ENCODE measurements around the gene ATG5.

ATG5 gene

DNA sequence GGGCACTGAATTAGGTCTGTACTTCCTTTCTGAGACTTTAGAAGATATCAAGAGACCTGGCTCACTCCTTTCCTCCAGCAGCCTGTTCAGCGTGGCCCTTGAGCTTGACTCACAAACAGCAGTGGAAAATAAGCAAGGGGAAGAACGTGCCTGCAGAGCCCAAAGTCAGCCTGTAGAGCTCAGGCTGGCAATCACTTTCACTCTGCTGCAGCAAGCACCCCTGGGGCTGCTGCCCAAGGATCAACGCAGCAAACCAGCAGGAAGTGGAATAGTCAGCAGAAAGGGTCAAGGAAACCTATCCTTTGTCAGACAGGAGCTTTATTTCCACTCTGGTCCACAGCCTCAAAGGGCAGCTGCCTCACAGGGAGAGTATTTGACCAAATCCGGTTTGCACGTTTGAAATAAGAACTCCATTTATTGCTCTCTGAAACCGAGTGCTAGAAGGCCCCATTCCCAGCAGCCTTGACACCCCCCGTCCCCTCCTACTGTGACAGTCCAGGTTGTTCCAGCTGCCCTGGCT is 162.1 kb downstream of the ATG5 start:
- Histone ChIP-seq H2AFZ (ENCODE audit: low read depth, low read length) (no peak overlapping the region), H3K4me3 (ENCODE audit: low read length) (peak overlapping the region; percentile 72), H3K27ac (ENCODE audit: low read length) (peak overlapping the region; percentile 100), H3K4me2 (ENCODE audit: low read length) (peak overlapping the region; percentile 99), H3K36me3 (replicated peaks; ENCODE audit: low read depth, low read length) (no peaks in the 10 kb centered on the region), H3K9me3 (ENCODE audit: insufficient read depth, low read length) (no peaks in the 10 kb centered on the region), H3K9ac (ENCODE audit: low read length) (peak overlapping the region; percentile 99), H3K79me2 (ENCODE audit: low read length) (peaks cover 9% of the 10 kb centered on the region), H3K27me3 (ENCODE audit: low read depth, low read length) (no peaks in the 10 kb centered on the region), H3K4me1 (ENCODE audit: low read length) (peaks cover 73% of the 10 kb centered on the region), H4K20me1 (ENCODE audit: insufficient read depth, low read length) (no peaks in the 10 kb centered on the region)
- TF ChIP-seq EZH2phosphoT487 (IDR thresholded peaks at IDR 0.05; ENCODE audit: low read depth): no peak
- TF ChIP-seq, protein P1, sequence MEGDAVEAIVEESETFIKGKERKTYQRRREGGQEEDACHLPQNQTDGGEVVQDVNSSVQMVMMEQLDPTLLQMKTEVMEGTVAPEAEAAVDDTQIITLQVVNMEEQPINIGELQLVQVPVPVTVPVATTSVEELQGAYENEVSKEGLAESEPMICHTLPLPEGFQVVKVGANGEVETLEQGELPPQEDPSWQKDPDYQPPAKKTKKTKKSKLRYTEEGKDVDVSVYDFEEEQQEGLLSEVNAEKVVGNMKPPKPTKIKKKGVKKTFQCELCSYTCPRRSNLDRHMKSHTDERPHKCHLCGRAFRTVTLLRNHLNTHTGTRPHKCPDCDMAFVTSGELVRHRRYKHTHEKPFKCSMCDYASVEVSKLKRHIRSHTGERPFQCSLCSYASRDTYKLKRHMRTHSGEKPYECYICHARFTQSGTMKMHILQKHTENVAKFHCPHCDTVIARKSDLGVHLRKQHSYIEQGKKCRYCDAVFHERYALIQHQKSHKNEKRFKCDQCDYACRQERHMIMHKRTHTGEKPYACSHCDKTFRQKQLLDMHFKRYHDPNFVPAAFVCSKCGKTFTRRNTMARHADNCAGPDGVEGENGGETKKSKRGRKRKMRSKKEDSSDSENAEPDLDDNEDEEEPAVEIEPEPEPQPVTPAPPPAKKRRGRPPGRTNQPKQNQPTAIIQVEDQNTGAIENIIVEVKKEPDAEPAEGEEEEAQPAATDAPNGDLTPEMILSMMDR (IDR thresholded peaks at IDR 0.05; ENCODE audit: low read depth, low read length): no peak

DNA sequence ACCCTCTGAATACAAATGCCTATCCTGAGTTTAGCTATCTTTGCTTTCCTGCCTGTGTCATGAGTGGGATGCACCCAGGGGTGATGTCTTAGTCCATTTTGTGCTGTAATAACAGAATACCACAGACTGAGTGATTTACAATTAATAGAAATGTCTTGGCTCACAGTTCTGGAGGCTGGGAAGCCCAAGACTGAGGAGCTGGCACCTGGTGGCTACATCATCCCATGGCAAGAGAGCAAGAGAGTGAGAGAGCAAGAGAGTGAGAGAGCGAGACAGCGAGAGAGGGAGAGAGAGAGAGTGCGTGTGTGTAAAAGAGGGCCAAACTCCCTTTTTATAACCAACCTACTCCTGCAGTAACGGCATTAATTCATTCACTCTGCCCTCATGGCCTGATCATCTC is 162.6 kb downstream of the ATG5 start:
- H3K27ac ChIP-seq (ENCODE audit: low read length): peak overlapping the region; percentile 100
- peaks cover 6% of the 10 kb centered on the region for H3K79me2 ChIP-seq (ENCODE audit: low read length)
- H3K4me3 ChIP-seq (ENCODE audit: low read length): peak overlapping the region; percentile 72
- no peaks in the 10 kb centered on the region for H3K36me3 ChIP-seq (replicated peaks; ENCODE audit: low read depth, low read length)
- H3K9ac ChIP-seq (ENCODE audit: low read length): peak overlapping the region; percentile 99
- H3K9me3 ChIP-seq (ENCODE audit: insufficient read depth, low read length): no peaks in the 10 kb centered on the region
- no peak for TF ChIP-seq EZH2phosphoT487 (IDR thresholded peaks at IDR 0.05; ENCODE audit: low read depth)
- TF ChIP-seq, protein P1 (IDR thresholded peaks at IDR 0.05; ENCODE audit: low read depth, low read length): no peak
- peaks cover 72% of the 10 kb centered on the region for H3K4me1 ChIP-seq (ENCODE audit: low read length)
- no peaks in the 10 kb centered on the region for H3K27me3 ChIP-seq (ENCODE audit: low read depth, low read length)
- peak overlapping the region; percentile 99 for H3K4me2 ChIP-seq (ENCODE audit: low read length)
- no peaks in the 10 kb centered on the region for H4K20me1 ChIP-seq (ENCODE audit: insufficient read depth, low read length)
- H2AFZ ChIP-seq (ENCODE audit: low read depth, low read length): no peak overlapping the region

DNA sequence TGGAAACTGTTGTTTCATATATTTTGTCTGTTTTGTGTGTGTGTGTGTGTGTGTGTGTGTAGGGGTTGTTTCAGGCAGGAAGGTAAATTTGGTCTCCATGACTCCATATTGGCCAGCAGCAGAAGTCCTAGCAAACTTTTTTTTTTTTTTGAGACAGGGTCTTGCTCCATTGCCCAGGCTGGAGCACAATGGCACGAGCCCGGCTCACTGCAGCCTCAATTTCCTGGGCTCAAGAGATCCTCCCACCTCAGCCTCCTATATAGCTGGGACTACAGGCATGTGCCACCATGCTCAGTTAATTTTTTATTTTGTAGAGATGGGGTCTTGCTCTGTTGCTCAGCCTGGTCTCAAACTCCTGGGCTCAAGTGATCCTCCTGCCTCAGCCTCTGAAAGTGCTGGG is 163.7 kb downstream of the ATG5 start:
- H3K36me3 ChIP-seq (replicated peaks; ENCODE audit: low read depth, low read length): no peaks in the 10 kb centered on the region
- no peaks in the 10 kb centered on the region for H3K9me3 ChIP-seq (ENCODE audit: insufficient read depth, low read length)
- H3K4me1 ChIP-seq (ENCODE audit: low read length): peaks cover 68% of the 10 kb centered on the region
- no peak overlapping the region for H3K4me2 ChIP-seq (ENCODE audit: low read length)
- no peak overlapping the region for H3K27ac ChIP-seq (ENCODE audit: low read length)
- no peaks in the 10 kb centered on the region for H4K20me1 ChIP-seq (ENCODE audit: insufficient read depth, low read length)
- no peaks in the 10 kb centered on the region for H3K27me3 ChIP-seq (ENCODE audit: low read depth, low read length)
- TF ChIP-seq, protein P1 (IDR thresholded peaks at IDR 0.05; ENCODE audit: low read depth, low read length): no peak
- TF ChIP-seq EZH2phosphoT487 (IDR thresholded peaks at IDR 0.05; ENCODE audit: low read depth): no peak
- H3K4me3 ChIP-seq (ENCODE audit: low read length): no peak overlapping the region
- H3K79me2 ChIP-seq (ENCODE audit: low read length): peaks cover 6% of the 10 kb centered on the region
- no peak overlapping the region for H2AFZ ChIP-seq (ENCODE audit: low read depth, low read length)
- no peak overlapping the region for H3K9ac ChIP-seq (ENCODE audit: low read length)

DNA sequence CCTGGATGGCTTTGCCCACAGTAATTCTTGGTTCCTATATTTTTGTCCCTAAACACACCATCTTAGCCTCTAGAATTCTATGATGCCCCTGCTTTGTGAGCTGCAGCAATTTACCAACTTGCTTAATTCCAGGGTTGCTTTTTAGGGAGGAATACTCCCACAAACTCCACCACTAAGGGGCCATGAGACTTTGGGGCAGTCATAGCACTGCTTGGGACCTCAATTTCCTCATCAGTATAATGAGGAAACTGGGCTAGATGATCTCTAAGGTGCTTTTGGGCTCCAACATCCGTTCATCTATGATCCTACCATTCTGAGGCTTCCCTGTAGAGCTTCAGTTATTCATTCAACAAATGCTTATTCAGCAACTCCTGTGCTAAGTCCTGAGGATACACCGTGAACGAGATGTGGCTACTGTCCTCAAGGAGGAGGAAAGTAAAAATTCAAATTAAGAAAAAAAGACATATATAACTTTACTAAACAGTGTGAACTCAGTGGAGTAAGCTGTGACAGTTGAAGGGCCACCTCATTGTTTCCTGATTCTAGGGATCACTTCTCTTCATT is 164.2 kb downstream of the ATG5 start:
- H3K4me1 ChIP-seq (ENCODE audit: low read length): peaks cover 68% of the 10 kb centered on the region
- no peak overlapping the region for H3K27ac ChIP-seq (ENCODE audit: low read length)
- H3K4me2 ChIP-seq (ENCODE audit: low read length): 0 out of 2 replicates have a peak overlapping the region, but pooled peaks have one; percentile 2
- no peak overlapping the region for H3K4me3 ChIP-seq (ENCODE audit: low read length)
- no peak overlapping the region for H3K9ac ChIP-seq (ENCODE audit: low read length)
- no peaks in the 10 kb centered on the region for H4K20me1 ChIP-seq (ENCODE audit: insufficient read depth, low read length)
- H3K36me3 ChIP-seq (replicated peaks; ENCODE audit: low read depth, low read length): no peaks in the 10 kb centered on the region
- H3K79me2 ChIP-seq (ENCODE audit: low read length): peaks cover 6% of the 10 kb centered on the region
- no peak overlapping the region for H2AFZ ChIP-seq (ENCODE audit: low read depth, low read length)
- H3K9me3 ChIP-seq (ENCODE audit: insufficient read depth, low read length): no peaks in the 10 kb centered on the region
- no peaks in the 10 kb centered on the region for H3K27me3 ChIP-seq (ENCODE audit: low read depth, low read length)
- TF ChIP-seq, protein P1 (IDR thresholded peaks at IDR 0.05; ENCODE audit: low read depth, low read length): no peak
- no peak for TF ChIP-seq EZH2phosphoT487 (IDR thresholded peaks at IDR 0.05; ENCODE audit: low read depth)
